Subcutaneous abdominal adipose tissue (tissue), 5 donors: ENCODE data around the gene FLT4.
A peak's percentile ranks its signal among the peaks of the same experiment; 100 is the strongest.

Experiments
- H3K27ac ChIP-seq: one replicate; pipeline ENCODE4 v1.7.0; 2013; ENCODE audit warnings: low read depth, mild to moderate bottlenecking, inconsistent platforms, low read length, moderate library complexity
- H3K27me3 ChIP-seq, 5 donors: one replicate each; pipeline ENCODE4 v1.7.0; 2013; ENCODE audit warnings: low read length in 5 of 5, inconsistent platforms in 1 of 5; ENCODE audit not compliant: control insufficient read depth in 5 of 5, insufficient read depth in 4 of 5
- H3K36me3 ChIP-seq, 5 donors: one replicate each; pipeline ENCODE4 v1.7.0; 2013; ENCODE audit warnings: low read length in 5 of 5; ENCODE audit not compliant: control insufficient read depth in 5 of 5, insufficient read depth in 5 of 5
- H3K4me1 ChIP-seq, 5 donors: one replicate each; pipeline ENCODE4 v1.7.0; 2013; ENCODE audit warnings: low read length in 5 of 5, mild to moderate bottlenecking in 3 of 5, moderate library complexity in 1 of 5; ENCODE audit not compliant: control insufficient read depth in 5 of 5, insufficient read depth in 5 of 5
- H3K4me3 ChIP-seq, 5 donors: one replicate each; pipeline ENCODE4 v1.7.0; 2013; ENCODE audit warnings: low read length in 5 of 5, low read depth in 1 of 5
- H3K9ac ChIP-seq, 5 donors: one replicate each; pipeline ENCODE4 v1.7.0; 2013; ENCODE audit warnings: low read length in 5 of 5, mild to moderate bottlenecking in 4 of 5, moderate library complexity in 3 of 5
- H3K9me3 ChIP-seq, 5 donors: one replicate each; pipeline ENCODE4 v1.7.0; 2013; ENCODE audit warnings: low read length in 5 of 5; ENCODE audit not compliant: control insufficient read depth in 5 of 5
- donor health status: healthy.
- donor health status: healthy.
- donor health status: healthy.
- donor health status: healthy.
- donor health status: healthy.

FLT4 gene

DNA sequence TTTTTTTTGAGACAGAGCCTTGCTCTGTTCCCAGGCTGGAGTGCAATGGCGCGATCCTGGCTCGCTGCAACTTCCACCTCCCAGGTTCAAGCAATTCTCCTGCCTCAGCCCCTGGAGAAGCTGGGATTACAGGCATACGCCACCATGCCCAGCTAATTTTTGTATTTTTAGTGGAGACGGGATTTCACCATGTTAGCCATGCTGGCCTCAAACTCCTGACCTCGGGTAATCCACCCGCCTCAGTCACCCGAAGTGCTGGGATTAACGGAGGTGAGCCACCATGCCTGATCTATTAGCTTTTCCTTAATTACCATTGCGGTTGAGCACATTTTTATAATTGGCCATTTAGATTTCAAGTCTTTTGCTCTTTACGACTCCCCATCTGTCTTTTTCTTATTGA lies 2.9 kb upstream of the FLT4 start:
- Histone ChIP-seq H3K4me3 (no peak overlapping the region), H3K4me1 (peaks cover 0 to 26% (median 9%) of the 10 kb centered on the region in 5 donors), H3K9me3 (no peaks in the 10 kb centered on the region), H3K27ac (no peak overlapping the region), H3K36me3 (no peaks in the 10 kb centered on the region), H3K9ac (no peak overlapping the region), H3K27me3 (peaks cover 5 to 34% (median 19%) of the 10 kb centered on the region in 5 donors)

DNA sequence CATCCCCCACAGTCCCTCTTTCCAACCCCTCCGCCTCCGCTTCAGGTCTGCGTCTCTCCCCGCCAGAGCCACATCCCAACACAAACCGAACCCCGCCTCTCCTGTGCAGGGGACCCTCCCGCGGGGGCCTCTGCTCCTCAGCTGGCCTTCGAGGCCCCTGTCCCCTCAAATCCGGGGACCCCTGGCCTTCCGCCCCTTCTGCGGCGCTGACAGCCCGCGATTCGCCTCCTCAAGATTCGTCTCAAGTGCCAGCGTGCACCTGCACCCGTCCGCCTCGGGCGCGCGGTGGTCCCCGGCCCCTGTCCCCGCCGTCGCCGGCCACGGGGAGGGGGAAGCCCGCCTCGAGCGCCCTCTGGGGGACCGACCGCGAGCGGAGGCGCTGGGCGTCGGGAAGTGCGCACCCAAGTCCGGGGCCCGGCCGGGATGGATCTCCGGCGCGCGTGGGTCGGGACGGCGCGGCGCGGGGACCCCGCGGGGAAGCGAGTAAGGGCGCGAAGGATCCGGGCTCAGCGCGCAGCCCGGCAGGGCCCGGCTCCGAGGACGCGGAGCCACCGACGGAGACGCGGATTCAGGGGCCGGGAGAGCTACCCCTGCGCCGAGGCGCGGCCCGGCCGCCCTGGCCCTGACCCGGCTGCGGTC lies 623 bp downstream of the FLT4 start:
- Histone ChIP-seq H3K9ac (peak overlapping the region in 1 of 5 donors; percentile 56), H3K4me3 (peak overlapping the region; percentile 16 to 64 (median 49)), H3K27ac (no peak overlapping the region), H3K4me1 (peaks cover 2 to 56% (median 28%) of the 10 kb centered on the region in 5 donors), H3K27me3 (peaks cover 5 to 61% (median 33%) of the 10 kb centered on the region in 5 donors), H3K36me3 (no peaks in the 10 kb centered on the region), H3K9me3 (no peaks in the 10 kb centered on the region)

DNA sequence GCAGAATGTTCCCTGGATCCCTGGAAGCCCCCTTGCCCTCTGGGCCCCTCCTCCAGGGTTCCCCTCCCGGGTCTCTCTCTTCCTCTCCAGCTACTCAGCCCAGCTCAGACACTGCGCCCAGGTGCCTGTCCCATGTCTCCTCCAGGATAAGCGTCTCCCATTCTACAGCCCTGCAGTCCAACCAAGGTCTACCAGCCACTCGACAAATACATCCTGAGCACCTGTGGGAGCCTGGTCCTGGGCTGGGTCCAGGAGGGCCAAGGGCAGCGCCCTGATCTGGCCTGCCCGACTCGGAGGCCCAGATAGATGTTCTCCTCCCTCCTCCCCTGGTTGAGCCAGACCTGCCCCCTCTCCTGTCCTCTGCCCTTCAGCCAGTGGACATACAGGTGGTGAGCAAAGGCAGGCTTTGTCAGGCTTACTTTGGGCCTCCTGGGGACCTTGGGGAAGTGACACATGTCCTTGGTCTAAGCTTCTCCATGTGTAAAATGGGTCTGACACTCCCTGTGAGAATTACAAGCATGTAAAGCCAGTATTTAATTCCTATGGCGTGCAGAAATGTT lies 1.4 kb downstream of the FLT4 start:
- no peak overlapping the region for H3K27ac ChIP-seq
- H3K9ac ChIP-seq: peak overlapping the region in 1 of 5 donors; percentile 56
- H3K4me1 ChIP-seq: peaks cover 2 to 56% (median 28%) of the 10 kb centered on the region in 5 donors
- peak overlapping the region in 4 of 5 donors; percentile 16 to 64 (median 56) for H3K4me3 ChIP-seq
- no peaks in the 10 kb centered on the region for H3K9me3 ChIP-seq
- H3K36me3 ChIP-seq: no peaks in the 10 kb centered on the region
- H3K27me3 ChIP-seq: peaks cover 5 to 63% (median 33%) of the 10 kb centered on the region in 5 donors

DNA sequence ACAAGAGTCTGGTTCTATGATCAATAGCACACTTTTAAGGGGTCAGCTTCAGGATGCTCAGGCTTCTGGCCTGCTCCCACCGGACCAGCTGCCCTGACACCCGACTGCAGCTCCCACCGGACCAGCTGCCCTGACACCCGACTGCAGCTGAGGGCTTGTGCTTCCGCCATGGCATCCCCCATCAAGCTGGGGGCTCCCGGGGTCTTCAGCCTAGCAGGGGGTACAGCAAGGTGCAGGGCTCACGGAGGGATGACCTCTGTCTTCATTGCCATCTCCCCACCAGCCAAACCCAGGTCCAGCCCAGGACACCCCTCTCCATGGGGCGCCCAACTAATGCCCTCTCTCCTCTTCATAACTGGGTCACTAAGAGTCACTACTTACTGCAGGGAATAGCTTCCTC lies 1.9 kb downstream of the FLT4 start:
- Histone ChIP-seq H3K4me3 (no peak overlapping the region), H3K27me3 (peaks cover 5 to 63% (median 33%) of the 10 kb centered on the region in 5 donors), H3K27ac (no peak overlapping the region), H3K4me1 (peaks cover 2 to 56% (median 28%) of the 10 kb centered on the region in 5 donors), H3K9me3 (no peaks in the 10 kb centered on the region), H3K36me3 (no peaks in the 10 kb centered on the region), H3K9ac (no peak overlapping the region)

DNA sequence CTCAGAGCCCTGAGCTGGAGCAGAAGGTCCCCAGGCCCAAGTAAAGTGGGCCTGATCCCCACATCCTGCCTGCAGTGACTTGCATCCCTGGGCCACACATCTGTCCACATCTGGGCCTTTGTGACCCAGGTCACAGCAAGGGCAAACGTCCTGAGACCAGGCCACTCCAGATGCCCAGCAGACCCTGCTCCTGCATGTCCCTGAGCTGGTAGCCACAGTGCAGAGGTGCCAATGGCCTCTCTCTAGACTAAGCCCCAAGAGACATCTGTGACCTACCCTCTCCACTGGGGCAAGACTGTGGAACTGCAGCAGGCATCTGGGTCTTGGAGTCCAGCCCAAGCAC lies 2.5 kb downstream of the FLT4 start:
- Histone ChIP-seq H3K9me3 (no peaks in the 10 kb centered on the region), H3K36me3 (no peaks in the 10 kb centered on the region), H3K4me3 (no peak overlapping the region), H3K27me3 (peaks cover 5 to 63% (median 31%) of the 10 kb centered on the region in 5 donors), H3K4me1 (peaks cover 2 to 56% (median 28%) of the 10 kb centered on the region in 5 donors), H3K27ac (peak overlapping the region; percentile 24), H3K9ac (peak overlapping the region in 1 of 5 donors; percentile 58)

DNA sequence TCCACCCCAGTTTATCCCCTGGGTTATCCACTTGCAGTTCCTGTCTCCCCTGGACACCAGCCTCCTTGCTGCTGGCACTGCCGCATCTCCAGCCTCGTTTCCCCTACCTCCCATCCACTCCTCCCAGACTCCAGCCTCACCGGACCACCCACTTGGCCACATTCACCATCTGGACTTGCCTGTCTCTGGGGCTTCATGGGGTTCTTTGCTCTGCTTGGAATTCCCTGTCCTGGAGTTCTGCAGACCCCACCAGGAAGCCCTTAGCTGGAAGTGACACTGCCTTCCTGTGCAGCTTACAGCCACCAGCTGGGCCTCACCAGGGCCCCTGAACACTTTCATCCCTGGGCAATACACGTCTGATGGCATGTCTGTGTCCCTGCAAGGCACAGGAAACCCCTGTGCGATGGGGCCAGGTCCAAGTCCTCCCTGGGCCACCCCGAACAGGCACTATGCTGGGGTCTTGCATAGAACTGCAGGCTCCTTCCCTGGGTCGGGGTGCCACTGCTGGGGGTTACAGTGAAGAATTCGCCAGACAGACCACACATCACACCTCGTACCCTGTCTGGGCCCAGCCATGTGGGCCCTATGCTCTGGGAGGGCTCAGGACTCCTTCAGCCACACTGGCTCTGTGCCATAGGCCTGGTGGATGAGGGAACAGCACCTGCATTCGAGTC lies 3.0 kb downstream of the FLT4 start:
- Histone ChIP-seq H3K4me1 (peaks cover 2 to 57% (median 29%) of the 10 kb centered on the region in 5 donors), H3K27me3 (peaks cover 5 to 59% (median 30%) of the 10 kb centered on the region in 5 donors), H3K27ac (peak overlapping the region; percentile 24), H3K4me3 (peak overlapping the region in 1 of 5 donors; percentile 23), H3K9ac (peak overlapping the region in 1 of 5 donors; percentile 58), H3K36me3 (no peaks in the 10 kb centered on the region), H3K9me3 (no peaks in the 10 kb centered on the region)

DNA sequence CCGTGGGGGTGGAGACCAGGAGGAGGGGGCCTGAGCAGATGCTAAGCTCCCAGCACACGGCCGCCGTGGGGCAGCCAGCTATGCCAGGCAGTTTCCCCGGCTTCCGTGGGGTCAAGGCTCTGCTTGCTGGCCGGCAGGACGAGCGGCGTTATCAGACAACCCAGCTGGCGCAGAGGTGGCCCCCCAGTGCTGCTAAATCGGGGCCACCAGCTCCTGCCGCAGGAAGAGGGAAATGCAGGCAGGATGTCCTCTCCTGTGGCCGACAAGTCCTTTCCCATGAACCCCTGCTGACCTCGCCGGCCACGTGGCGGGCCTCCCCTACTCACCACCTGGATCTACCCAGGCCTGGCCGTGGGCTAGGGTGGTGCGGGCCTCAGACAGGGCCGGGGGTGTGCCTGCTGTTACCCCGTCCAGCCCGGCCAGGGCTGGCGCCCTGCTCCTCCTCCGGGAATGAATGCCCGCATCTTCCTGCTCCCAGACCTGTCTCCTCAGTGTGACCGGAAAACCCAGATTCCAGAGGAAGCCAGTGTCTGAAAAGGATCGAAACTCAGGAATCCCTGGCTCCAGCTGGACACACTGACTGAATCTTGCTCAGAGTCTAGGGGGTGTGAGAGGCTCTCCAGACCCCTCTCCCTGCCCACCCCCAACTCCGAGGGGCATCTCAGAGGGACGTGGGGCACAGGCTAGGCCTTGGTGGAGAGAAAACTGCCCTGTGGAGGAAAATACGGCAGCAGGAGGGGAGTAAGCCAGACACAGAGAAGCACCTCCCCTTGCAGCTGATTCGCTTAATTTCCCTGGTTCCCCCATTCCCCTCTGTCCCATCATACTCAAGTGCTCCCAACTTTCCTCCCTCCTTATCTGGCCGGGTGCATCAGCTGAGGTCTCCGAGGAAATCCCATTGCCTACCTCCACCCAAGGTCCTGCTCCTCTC lies 3.9 kb downstream of the FLT4 start:
- Histone ChIP-seq H3K27me3 (peaks cover 5 to 51% (median 30%) of the 10 kb centered on the region in 5 donors), H3K36me3 (no peaks in the 10 kb centered on the region), H3K9ac (no peak overlapping the region), H3K4me1 (peaks cover 2 to 66% (median 38%) of the 10 kb centered on the region in 5 donors), H3K4me3 (peak overlapping the region in 1 of 5 donors; percentile 13), H3K9me3 (no peaks in the 10 kb centered on the region), H3K27ac (peak overlapping the region; percentile 24)

DNA sequence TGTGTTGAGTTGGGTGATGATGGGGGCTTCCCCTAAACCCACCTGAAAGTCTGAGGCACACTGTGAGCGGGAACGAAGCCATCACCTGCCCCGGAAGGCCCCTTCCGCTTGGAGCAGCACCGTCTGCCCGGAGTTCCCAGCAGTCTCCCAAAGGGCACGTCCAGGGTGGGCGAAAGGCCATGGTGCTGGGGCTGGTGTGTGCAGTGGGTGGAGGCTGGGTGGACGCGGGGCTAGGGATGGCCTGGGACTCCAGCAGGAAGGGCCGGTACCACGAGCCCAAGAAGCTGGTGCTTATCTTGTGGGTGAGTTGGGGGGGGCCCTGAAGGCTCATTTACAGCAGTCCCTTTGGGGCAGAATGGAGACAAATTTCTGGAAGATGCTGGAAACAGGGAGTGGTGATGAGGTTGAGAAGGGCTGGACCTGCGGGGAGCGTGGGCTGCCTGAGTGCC lies 4.6 kb downstream of the FLT4 start:
- no peaks in the 10 kb centered on the region for H3K9me3 ChIP-seq
- H3K4me1 ChIP-seq: peaks cover 2 to 69% (median 41%) of the 10 kb centered on the region in 5 donors
- H3K4me3 ChIP-seq: no peak overlapping the region
- H3K27me3 ChIP-seq: peaks cover 5 to 46% (median 30%) of the 10 kb centered on the region in 5 donors
- no peak overlapping the region for H3K9ac ChIP-seq
- peak overlapping the region; percentile 24 for H3K27ac ChIP-seq
- no peaks in the 10 kb centered on the region for H3K36me3 ChIP-seq

DNA sequence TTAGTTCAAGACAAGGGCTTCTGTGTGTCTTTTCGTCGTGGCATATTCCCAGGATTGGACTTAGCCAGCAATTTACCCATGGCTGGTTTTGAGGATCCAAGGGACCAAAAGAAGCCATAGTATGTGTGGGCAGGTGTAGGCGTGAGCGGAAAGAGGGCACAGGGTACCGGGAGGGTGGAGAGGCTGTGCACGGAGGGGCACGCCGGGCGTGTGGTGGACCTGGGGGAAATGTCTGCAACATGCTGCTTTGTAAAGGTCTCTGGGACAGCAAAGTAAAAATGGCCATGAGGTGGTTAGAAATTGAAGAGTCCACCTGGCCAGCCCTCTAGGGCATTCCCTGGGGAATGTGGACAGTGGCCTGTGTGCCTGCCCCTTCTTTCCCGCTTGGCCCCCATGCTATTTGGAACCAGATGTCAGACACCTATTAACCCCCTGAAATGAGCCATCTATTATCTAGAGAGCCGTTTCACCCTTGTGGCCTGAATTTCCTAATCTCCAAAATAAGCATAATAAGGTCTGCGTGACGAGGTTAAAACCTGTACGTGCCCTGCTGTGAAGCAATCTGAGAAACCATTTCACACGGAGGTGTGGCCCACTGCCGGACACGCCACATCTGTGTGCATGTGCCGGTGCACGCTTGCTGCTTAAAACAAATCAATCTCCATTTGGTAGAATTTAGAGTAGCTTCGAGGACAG lies 5.1 kb downstream of the FLT4 start:
- Histone ChIP-seq H3K9me3 (no peaks in the 10 kb centered on the region), H3K9ac (no peak overlapping the region), H3K36me3 (no peaks in the 10 kb centered on the region), H3K4me1 (peaks cover 0 to 70% (median 40%) of the 10 kb centered on the region in 5 donors), H3K27ac (no peak overlapping the region), H3K4me3 (no peak overlapping the region), H3K27me3 (peaks cover 5 to 46% (median 30%) of the 10 kb centered on the region in 5 donors)
